ENCODE results near the gene HPSE2. TPM values are rescaled to one million over a fixed set of nuclear protein-coding genes. Genes with fewer than 3 reads are reported as not detected.

The HPSE2 gene
- total and polyA plus RNA-seq, 2 of the 13 experiments (the other 11 are each of a cell fraction or from before 2014, with no cell fraction given) = 0.01 TPM; not detected in 1

DNA sequence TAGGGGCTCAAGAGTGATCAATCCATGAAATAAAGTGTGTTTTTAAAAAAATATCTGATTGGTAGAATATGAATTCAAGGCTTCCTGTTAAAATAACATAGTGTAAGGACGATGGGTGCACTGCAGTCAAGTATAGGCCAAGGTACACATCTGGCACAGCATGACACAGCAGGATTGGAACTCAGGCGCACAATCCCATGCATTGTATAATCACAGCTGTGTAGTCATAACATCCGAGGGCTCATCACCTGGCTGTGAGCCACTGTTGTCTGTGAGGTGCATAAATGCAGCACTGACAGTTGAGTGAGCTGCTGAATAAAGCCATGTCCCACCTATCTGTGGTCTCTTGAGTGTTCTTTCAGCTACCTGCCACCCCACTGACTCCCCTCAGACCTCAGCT lies 646.6 kb downstream of the HPSE2 start (continued):
- TF ChIP-seq, protein P1, sequence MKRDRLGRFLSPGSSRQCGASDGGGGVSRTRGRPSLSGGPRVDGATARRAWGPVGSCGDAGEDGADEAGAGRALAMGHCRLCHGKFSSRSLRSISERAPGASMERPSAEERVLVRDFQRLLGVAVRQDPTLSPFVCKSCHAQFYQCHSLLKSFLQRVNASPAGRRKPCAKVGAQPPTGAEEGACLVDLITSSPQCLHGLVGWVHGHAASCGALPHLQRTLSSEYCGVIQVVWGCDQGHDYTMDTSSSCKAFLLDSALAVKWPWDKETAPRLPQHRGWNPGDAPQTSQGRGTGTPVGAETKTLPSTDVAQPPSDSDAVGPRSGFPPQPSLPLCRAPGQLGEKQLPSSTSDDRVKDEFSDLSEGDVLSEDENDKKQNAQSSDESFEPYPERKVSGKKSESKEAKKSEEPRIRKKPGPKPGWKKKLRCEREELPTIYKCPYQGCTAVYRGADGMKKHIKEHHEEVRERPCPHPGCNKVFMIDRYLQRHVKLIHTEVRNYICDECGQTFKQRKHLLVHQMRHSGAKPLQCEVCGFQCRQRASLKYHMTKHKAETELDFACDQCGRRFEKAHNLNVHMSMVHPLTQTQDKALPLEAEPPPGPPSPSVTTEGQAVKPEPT (CRISPR knock-in tag; IDR thresholded peaks at IDR 0.05; ENCODE audit: low read depth) = no peak
- TF ChIP-seq, protein P2, sequence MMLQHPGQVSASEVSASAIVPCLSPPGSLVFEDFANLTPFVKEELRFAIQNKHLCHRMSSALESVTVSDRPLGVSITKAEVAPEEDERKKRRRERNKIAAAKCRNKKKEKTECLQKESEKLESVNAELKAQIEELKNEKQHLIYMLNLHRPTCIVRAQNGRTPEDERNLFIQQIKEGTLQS (CRISPR knock-in tag; IDR thresholded peaks at IDR 0.05) = 0 out of 2 replicates have a peak, but pooled peaks have one; percentile 25
- TF ChIP-seq SOX13 (IDR thresholded peaks at IDR 0.05) = no peak
- TF ChIP-seq SOX13 (CRISPR knock-in tag; conservative IDR thresholded peaks at IDR 0.05 in 1 of 2, IDR thresholded peaks at IDR 0.05 in 1 of 2) = peak in 1 of 2 experiments; percentile 45; a peak in 1 of 4 replicates
- peak; percentile 80 for TF ChIP-seq NFE2 (CRISPR knock-in tag; IDR thresholded peaks at IDR 0.05)
- TF ChIP-seq, protein P3, sequence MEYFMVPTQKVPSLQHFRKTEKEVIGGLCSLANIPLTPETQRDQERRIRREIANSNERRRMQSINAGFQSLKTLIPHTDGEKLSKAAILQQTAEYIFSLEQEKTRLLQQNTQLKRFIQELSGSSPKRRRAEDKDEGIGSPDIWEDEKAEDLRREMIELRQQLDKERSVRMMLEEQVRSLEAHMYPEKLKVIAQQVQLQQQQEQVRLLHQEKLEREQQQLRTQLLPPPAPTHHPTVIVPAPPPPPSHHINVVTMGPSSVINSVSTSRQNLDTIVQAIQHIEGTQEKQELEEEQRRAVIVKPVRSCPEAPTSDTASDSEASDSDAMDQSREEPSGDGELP (IDR thresholded peaks at IDR 0.05; ENCODE audit: borderline replicate concordance, low read depth) = peak; percentile 80; the same call in 1 of the 2 replicates
- TF ChIP-seq FOXA1 (IDR thresholded peaks at IDR 0.05) = no peak
- 0 out of 2 replicates have a peak, but pooled peaks have one; percentile 24 for TF ChIP-seq FOXA1 (CRISPR knock-in tag; IDR thresholded peaks at IDR 0.05)
- no peak for TF ChIP-seq ZNF761 (CRISPR knock-in tag; conservative IDR thresholded peaks at IDR 0.05)
- peak; percentile 33; the same call in 1 of the 2 replicates for TF ChIP-seq SOX5 (CRISPR knock-in tag; IDR thresholded peaks at IDR 0.05; ENCODE audit: borderline replicate concordance)
- TF ChIP-seq ZNF263 (CRISPR knock-in tag; IDR thresholded peaks at IDR 0.05) = no peak
- no peak for TF ChIP-seq ZNF619 (CRISPR knock-in tag; IDR thresholded peaks at IDR 0.05)
- TF ChIP-seq EP300 (IDR thresholded peaks at IDR 0.05; ENCODE audit: low read depth in 2 of 2, low read length in 2 of 2) = no peak
- TF ChIP-seq EP300 (CRISPR knock-in tag; IDR thresholded peaks at IDR 0.05; ENCODE audit: borderline replicate concordance) = peak; percentile 39; the same call in 1 of the 2 replicates
- no peak for TF ChIP-seq GTF3A (CRISPR knock-in tag; conservative IDR thresholded peaks at IDR 0.05)
- TF ChIP-seq, protein P4, sequence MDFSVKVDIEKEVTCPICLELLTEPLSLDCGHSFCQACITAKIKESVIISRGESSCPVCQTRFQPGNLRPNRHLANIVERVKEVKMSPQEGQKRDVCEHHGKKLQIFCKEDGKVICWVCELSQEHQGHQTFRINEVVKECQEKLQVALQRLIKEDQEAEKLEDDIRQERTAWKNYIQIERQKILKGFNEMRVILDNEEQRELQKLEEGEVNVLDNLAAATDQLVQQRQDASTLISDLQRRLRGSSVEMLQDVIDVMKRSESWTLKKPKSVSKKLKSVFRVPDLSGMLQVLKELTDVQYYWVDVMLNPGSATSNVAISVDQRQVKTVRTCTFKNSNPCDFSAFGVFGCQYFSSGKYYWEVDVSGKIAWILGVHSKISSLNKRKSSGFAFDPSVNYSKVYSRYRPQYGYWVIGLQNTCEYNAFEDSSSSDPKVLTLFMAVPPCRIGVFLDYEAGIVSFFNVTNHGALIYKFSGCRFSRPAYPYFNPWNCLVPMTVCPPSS (IDR thresholded peaks at IDR 0.05) = no peak
- peak; percentile 80 for TF ChIP-seq NFE2L2 (IDR thresholded peaks at IDR 0.05; ENCODE audit: low read length)
